HepG2 (cell line): Measurements from ENCODE around the gene TRIM15. TPM values are rescaled to one million over a fixed set of nuclear protein-coding genes. Genes with fewer than 3 reads are reported as not detected.

ENCODE experiments used
- FOXO1 ChIP-seq: sonication (generic); formaldehyde crosslinking; IDR thresholded peaks from 2 replicates; pipeline ENCODE4 v1.4.0; 2020; ENCODE audit warnings: missing genetic modification reagents
- GABPA ChIP-seq, 2 experiments: IDR thresholded peaks; 2 replicates each; pipeline ENCODE4 v1.6.1; 2011 to 2016; ENCODE audit warnings: low read depth in 2 of 2, low read length in 1 of 2, missing biosample characterization in 1 of 2, missing genetic modification characterization in 1 of 2
- HNRNPUL1 ChIP-seq: fragments of 200-400 bp; formaldehyde crosslinking; IDR thresholded peaks from 2 replicates; pipeline ENCODE4 v1.6.1; 2017; ENCODE audit warnings: low read depth, mild to moderate bottlenecking, low read length, moderate library complexity
- KAT2B ChIP-seq: fragments of 150-350 bp; IDR thresholded peaks from 2 replicates; pipeline ENCODE4 v1.6.1; 2014; ENCODE audit warnings: low read depth, low read length, borderline replicate concordance
- SRSF9 ChIP-seq: fragments of 200-400 bp; formaldehyde crosslinking; IDR thresholded peaks from 2 replicates; pipeline ENCODE4 v1.6.1; 2018; ENCODE audit warnings: borderline replicate concordance, mild to moderate bottlenecking, low read depth, low read length; ENCODE audit not compliant: insufficient read depth, poor library complexity, severe bottlenecking
- TEAD3 ChIP-seq: optimal IDR thresholded peaks from 2 replicates; pipeline ENCODE3; 2016; ENCODE audit warnings: borderline replicate concordance
- ZFP1 ChIP-seq: IDR thresholded peaks from 2 replicates; pipeline ENCODE4 v1.6.1; 2016
- ZNF224 ChIP-seq: sonication (generic); formaldehyde crosslinking; IDR thresholded peaks from 2 replicates; pipeline ENCODE4 v1.5.0; 2020; ENCODE audit warnings: mild to moderate bottlenecking, missing genetic modification reagents
- ZNF557 ChIP-seq: sonication (generic); formaldehyde crosslinking; IDR thresholded peaks from 2 replicates; pipeline ENCODE4 v1.4.0; 2020; ENCODE audit warnings: missing genetic modification reagents
- polyA plus RNA-seq, 8 experiments: library from polyadenylated mRNA; depleted of rRNA in 3 of 8; stranded (reverse) in 7 of 8; unstranded in 1 of 8; fragments of >200 nt; fragmentation: Illumina TruSeq in 4 of 8; extraction: Trizol in 4 of 8; gene quantifications; 2 replicates each; pipeline versions ENCODE4 v1.2.1 to v1.2.3, GENCODE V29; 2011 to 2016; ENCODE audit warnings: low read depth in 4 of 8, missing spikeins in 1 of 8, mixed read lengths in 1 of 8; ENCODE audit not compliant: insufficient read depth in 1 of 8
- total RNA-seq, 5 experiments: library from RNA; depleted of rRNA; stranded (reverse); fragments of >200 nt; fragmentation: Illumina TruSeq; extraction: Trizol; gene quantifications; 2 replicates each; pipeline ENCODE4 v1.2.3, GENCODE V29; 2016; ENCODE audit warnings: low read depth in 1 of 5
- TF ChIP-seq, protein P1 (sequence below): sonication (generic); formaldehyde crosslinking; IDR thresholded peaks from 2 replicates; pipeline ENCODE4 v1.8.0; 2022; ENCODE audit warnings: mild to moderate bottlenecking, missing genetic modification reagents, moderate library complexity
- TF ChIP-seq, protein P2 (sequence below): sonication (generic); formaldehyde crosslinking; IDR thresholded peaks from 2 replicates; pipeline ENCODE4 v1.8.1; 2023; ENCODE audit warnings: mild to moderate bottlenecking, missing genetic modification reagents
- TF ChIP-seq, protein P3 (sequence below): sonication (generic); formaldehyde crosslinking; IDR thresholded peaks from 2 replicates; pipeline ENCODE4 v1.4.0; 2020; ENCODE audit warnings: missing genetic modification reagents, borderline replicate concordance
- TF ChIP-seq, protein P4 (sequence below): sonication (generic); formaldehyde crosslinking; IDR thresholded peaks from 2 replicates; pipeline ENCODE4 v1.5.1; 2020; ENCODE audit warnings: mild to moderate bottlenecking, missing genetic modification reagents, borderline replicate concordance

Gene TRIM15
- total and polyA plus RNA-seq, 2 of the 13 experiments (the other 11 are each of a cell fraction or from before 2014, with no cell fraction given) = 35.1 to 38.2 TPM

DNA sequence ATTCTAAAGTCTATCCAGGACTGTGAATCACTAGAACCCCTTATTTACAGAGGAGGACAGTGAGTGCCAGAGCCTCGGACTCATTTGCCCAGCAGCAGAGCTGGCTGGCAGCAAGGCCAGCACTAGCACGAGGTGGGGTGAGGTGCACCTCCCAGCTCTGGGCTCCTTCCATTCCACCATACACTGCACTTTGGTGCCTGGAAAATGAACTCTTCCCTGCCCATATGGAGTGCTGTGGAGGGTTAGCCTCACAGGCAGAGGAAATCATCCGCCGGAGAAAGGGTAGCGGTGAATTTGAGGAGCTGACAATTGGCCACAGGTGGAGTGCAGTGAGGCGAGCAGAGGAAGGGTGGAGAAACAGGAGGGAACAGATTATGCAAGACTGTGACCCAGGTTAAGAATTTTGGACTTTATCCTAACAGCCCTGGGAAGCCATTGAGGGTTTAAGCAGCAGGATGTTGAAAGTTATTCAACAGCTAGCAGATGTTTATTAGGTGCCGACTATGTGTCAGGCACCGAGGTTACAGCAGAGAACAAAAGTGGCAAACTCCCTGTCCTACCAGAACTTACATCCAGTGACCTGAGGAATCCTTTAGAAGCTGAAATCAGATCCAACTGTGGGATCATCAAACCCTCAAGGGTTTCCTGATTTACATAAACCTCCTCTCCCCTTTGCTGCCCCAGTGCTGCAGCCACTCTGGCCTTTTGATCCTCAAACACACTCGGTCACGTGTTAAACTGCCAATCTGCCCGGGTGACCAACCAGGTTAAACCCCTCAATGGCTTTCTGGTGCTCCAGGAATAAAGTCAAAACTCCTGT is 43.7 kb downstream of the TRIM15 start (continued):
- TF ChIP-seq, protein P1, sequence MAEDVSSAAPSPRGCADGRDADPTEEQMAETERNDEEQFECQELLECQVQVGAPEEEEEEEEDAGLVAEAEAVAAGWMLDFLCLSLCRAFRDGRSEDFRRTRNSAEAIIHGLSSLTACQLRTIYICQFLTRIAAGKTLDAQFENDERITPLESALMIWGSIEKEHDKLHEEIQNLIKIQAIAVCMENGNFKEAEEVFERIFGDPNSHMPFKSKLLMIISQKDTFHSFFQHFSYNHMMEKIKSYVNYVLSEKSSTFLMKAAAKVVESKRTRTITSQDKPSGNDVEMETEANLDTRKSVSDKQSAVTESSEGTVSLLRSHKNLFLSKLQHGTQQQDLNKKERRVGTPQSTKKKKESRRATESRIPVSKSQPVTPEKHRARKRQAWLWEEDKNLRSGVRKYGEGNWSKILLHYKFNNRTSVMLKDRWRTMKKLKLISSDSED = no peak; the same call in 1 of the 2 replicates
- TF ChIP-seq, protein P2, sequence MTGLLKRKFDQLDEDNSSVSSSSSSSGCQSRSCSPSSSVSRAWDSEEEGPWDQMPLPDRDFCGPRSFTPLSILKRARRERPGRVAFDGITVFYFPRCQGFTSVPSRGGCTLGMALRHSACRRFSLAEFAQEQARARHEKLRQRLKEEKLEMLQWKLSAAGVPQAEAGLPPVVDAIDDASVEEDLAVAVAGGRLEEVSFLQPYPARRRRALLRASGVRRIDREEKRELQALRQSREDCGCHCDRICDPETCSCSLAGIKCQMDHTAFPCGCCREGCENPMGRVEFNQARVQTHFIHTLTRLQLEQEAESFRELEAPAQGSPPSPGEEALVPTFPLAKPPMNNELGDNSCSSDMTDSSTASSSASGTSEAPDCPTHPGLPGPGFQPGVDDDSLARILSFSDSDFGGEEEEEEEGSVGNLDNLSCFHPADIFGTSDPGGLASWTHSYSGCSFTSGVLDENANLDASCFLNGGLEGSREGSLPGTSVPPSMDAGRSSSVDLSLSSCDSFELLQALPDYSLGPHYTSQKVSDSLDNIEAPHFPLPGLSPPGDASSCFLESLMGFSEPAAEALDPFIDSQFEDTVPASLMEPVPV (CRISPR knock-in tag) = peak; percentile 92
- TF ChIP-seq TEAD3 (CRISPR knock-in tag) = peak; percentile 86
- TF ChIP-seq KAT2B = no peak
- TF ChIP-seq ZFP1 (CRISPR knock-in tag) = peak; percentile 82
- no peak for TF ChIP-seq GABPA (IDR thresholded peaks at IDR 0.05; ENCODE audit: low read depth, low read length)
- TF ChIP-seq GABPA (CRISPR knock-in tag; IDR thresholded peaks at IDR 0.05; ENCODE audit: low read depth) = peak; percentile 61
- TF ChIP-seq HNRNPUL1 = no peak
- TF ChIP-seq ZNF224 (CRISPR knock-in tag) = no peak
- TF ChIP-seq SRSF9 = no peak
- TF ChIP-seq, protein P3, sequence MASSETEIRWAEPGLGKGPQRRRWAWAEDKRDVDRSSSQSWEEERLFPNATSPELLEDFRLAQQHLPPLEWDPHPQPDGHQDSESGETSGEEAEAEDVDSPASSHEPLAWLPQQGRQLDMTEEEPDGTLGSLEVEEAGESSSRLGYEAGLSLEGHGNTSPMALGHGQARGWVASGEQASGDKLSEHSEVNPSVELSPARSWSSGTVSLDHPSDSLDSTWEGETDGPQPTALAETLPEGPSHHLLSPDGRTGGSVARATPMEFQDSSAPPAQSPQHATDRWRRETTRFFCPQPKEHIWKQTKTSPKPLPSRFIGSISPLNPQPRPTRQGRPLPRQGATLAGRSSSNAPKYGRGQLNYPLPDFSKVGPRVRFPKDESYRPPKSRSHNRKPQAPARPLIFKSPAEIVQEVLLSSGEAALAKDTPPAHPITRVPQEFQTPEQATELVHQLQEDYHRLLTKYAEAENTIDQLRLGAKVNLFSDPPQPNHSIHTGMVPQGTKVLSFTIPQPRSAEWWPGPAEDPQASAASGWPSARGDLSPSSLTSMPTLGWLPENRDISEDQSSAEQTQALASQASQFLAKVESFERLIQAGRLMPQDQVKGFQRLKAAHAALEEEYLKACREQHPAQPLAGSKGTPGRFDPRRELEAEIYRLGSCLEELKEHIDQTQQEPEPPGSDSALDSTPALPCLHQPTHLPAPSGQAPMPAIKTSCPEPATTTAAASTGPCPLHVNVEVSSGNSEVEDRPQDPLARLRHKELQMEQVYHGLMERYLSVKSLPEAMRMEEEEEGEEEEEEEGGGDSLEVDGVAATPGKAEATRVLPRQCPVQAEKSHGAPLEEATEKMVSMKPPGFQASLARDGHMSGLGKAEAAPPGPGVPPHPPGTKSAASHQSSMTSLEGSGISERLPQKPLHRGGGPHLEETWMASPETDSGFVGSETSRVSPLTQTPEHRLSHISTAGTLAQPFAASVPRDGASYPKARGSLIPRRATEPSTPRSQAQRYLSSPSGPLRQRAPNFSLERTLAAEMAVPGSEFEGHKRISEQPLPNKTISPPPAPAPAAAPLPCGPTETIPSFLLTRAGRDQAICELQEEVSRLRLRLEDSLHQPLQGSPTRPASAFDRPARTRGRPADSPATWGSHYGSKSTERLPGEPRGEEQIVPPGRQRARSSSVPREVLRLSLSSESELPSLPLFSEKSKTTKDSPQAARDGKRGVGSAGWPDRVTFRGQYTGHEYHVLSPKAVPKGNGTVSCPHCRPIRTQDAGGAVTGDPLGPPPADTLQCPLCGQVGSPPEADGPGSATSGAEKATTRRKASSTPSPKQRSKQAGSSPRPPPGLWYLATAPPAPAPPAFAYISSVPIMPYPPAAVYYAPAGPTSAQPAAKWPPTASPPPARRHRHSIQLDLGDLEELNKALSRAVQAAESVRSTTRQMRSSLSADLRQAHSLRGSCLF (CRISPR knock-in tag) = no peak
- TF ChIP-seq, protein P4, sequence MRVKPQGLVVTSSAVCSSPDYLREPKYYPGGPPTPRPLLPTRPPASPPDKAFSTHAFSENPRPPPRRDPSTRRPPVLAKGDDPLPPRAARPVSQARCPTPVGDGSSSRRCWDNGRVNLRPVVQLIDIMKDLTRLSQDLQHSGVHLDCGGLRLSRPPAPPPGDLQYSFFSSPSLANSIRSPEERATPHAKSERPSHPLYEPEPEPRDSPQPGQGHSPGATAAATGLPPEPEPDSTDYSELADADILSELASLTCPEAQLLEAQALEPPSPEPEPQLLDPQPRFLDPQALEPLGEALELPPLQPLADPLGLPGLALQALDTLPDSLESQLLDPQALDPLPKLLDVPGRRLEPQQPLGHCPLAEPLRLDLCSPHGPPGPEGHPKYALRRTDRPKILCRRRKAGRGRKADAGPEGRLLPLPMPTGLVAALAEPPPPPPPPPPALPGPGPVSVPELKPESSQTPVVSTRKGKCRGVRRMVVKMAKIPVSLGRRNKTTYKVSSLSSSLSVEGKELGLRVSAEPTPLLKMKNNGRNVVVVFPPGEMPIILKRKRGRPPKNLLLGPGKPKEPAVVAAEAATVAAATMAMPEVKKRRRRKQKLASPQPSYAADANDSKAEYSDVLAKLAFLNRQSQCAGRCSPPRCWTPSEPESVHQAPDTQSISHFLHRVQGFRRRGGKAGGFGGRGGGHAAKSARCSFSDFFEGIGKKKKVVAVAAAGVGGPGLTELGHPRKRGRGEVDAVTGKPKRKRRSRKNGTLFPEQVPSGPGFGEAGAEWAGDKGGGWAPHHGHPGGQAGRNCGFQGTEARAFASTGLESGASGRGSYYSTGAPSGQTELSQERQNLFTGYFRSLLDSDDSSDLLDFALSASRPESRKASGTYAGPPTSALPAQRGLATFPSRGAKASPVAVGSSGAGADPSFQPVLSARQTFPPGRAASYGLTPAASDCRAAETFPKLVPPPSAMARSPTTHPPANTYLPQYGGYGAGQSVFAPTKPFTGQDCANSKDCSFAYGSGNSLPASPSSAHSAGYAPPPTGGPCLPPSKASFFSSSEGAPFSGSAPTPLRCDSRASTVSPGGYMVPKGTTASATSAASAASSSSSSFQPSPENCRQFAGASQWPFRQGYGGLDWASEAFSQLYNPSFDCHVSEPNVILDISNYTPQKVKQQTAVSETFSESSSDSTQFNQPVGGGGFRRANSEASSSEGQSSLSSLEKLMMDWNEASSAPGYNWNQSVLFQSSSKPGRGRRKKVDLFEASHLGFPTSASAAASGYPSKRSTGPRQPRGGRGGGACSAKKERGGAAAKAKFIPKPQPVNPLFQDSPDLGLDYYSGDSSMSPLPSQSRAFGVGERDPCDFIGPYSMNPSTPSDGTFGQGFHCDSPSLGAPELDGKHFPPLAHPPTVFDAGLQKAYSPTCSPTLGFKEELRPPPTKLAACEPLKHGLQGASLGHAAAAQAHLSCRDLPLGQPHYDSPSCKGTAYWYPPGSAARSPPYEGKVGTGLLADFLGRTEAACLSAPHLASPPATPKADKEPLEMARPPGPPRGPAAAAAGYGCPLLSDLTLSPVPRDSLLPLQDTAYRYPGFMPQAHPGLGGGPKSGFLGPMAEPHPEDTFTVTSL (CRISPR knock-in tag) = peak; percentile 79; the same call in 1 of the 2 replicates
- peak; percentile 27; the same call in 1 of the 2 replicates for TF ChIP-seq ZNF557 (CRISPR knock-in tag)
- peak; percentile 84; the same call in 1 of the 2 replicates for TF ChIP-seq FOXO1 (CRISPR knock-in tag)
